ENCODE measurements around the gene FBXW4.

Gene FBXW4

GRCh38 chr10:101723176-101723575, 28.2 kb upstream of the FBXW4 start:
- Histone ChIP-seq H3K23ac (ENCODE audit: low read depth, low read length, poor library complexity) (no peak overlapping the region), H3K4me1 (ENCODE audit: control insufficient read depth in 2 of 2, insufficient read depth in 1 of 2, low read depth in 1 of 2, low read length in 2 of 2) (peaks cover 11 to 13% of the 10 kb centered on the region in 2 donors), H4K8ac (ENCODE audit: low read depth, low read length) (no peak overlapping the region), H3K27ac (replicated peaks; ENCODE audit: low read length) (no peak overlapping the region), H3K9me3 (replicated peaks in 1 of 2; ENCODE audit: control insufficient read depth in 2 of 2, insufficient read depth in 1 of 2, low read depth in 1 of 2, low read length in 2 of 2) (no peaks in the 10 kb centered on the region), H3K4me2 (ENCODE audit: insufficient read depth, low read length, poor library complexity, severe bottlenecking) (no peak overlapping the region), H2BK120ac (ENCODE audit: low read depth, low read length) (no peak overlapping the region), H3K14ac (ENCODE audit: low read length) (no peak overlapping the region), H3K9ac (ENCODE audit: low read depth, low read length, poor library complexity) (no peak overlapping the region), H3K36me3 (replicated peaks in 1 of 2; ENCODE audit: control insufficient read depth in 2 of 2, insufficient read depth in 2 of 2, low read length in 2 of 2) (no peaks in the 10 kb centered on the region), H2BK12ac (ENCODE audit: low read length) (no peak overlapping the region), H3K79me1 (ENCODE audit: low read depth, low read length) (no peaks in the 10 kb centered on the region), H3K18ac (ENCODE audit: low read length) (no peak overlapping the region), H2AK5ac (ENCODE audit: low read depth, low read length) (no peak overlapping the region), H3K4me3 (ENCODE audit: low read length in 2 of 2) (no peak overlapping the region), H2BK5ac (ENCODE audit: low read length) (no peak overlapping the region), H3K4ac (ENCODE audit: low read length) (no peak overlapping the region), H4K91ac (ENCODE audit: low read depth, low read length, poor library complexity) (no peak overlapping the region), H3K27me3 (ENCODE audit: control insufficient read depth in 3 of 3, insufficient read depth in 3 of 3, low read depth in 1 of 3, low read length in 3 of 3) (peaks cover 0 to 74% (median 0%) of the 10 kb centered on the region in 3 experiments), H2BK15ac (ENCODE audit: low read length) (no peak overlapping the region), H2AFZ (ENCODE audit: low read length) (no peak overlapping the region)
- no CpG with 5 or more reads among the region's 3 CpGs for WGBS, 2 donors (ENCODE audit: extremely low coverage in 2 of 2, insufficient read length in 2 of 2, insufficient replicate concordance in 1 of 2)
- no peak for DNase-seq (ENCODE audit: low spot score)

GRCh38 chr10:101721806-101722205, 26.8 kb upstream of the FBXW4 start:
- peaks cover 11 to 13% of the 10 kb centered on the region in 2 donors for H3K4me1 ChIP-seq (ENCODE audit: control insufficient read depth in 2 of 2, insufficient read depth in 1 of 2, low read depth in 1 of 2, low read length in 2 of 2)
- H2BK120ac ChIP-seq (ENCODE audit: low read depth, low read length) = no peak overlapping the region
- H3K27me3 ChIP-seq (ENCODE audit: control insufficient read depth in 3 of 3, insufficient read depth in 3 of 3, low read depth in 1 of 3, low read length in 3 of 3) = peaks cover 0 to 64% (median 0%) of the 10 kb centered on the region in 3 experiments
- H3K4me2 ChIP-seq (ENCODE audit: insufficient read depth, low read length, poor library complexity, severe bottlenecking) = no peak overlapping the region
- no peak overlapping the region for H2BK12ac ChIP-seq (ENCODE audit: low read length)
- H3K9me3 ChIP-seq (replicated peaks in 1 of 2; ENCODE audit: control insufficient read depth in 2 of 2, insufficient read depth in 1 of 2, low read depth in 1 of 2, low read length in 2 of 2) = no peaks in the 10 kb centered on the region
- no peak overlapping the region for H4K8ac ChIP-seq (ENCODE audit: low read depth, low read length)
- no peak for DNase-seq (ENCODE audit: low spot score)
- no peak overlapping the region for H2BK5ac ChIP-seq (ENCODE audit: low read length)
- H4K91ac ChIP-seq (ENCODE audit: low read depth, low read length, poor library complexity) = no peak overlapping the region
- H2BK15ac ChIP-seq (ENCODE audit: low read length) = no peak overlapping the region
- no CpG with 5 or more reads among the region's 2 CpGs for WGBS, 2 donors (ENCODE audit: extremely low coverage in 2 of 2, insufficient read length in 2 of 2, insufficient replicate concordance in 1 of 2)
- H3K4me3 ChIP-seq (ENCODE audit: low read length in 2 of 2) = no peak overlapping the region
- H3K36me3 ChIP-seq (replicated peaks in 1 of 2; ENCODE audit: control insufficient read depth in 2 of 2, insufficient read depth in 2 of 2, low read length in 2 of 2) = no peaks in the 10 kb centered on the region
- no peak overlapping the region for H3K4ac ChIP-seq (ENCODE audit: low read length)
- H3K23ac ChIP-seq (ENCODE audit: low read depth, low read length, poor library complexity) = no peak overlapping the region
- no peak overlapping the region for H3K27ac ChIP-seq (replicated peaks; ENCODE audit: low read length)
- no peak overlapping the region for H2AFZ ChIP-seq (ENCODE audit: low read length)
- no peak overlapping the region for H2AK5ac ChIP-seq (ENCODE audit: low read depth, low read length)
- H3K9ac ChIP-seq (ENCODE audit: low read depth, low read length, poor library complexity) = no peak overlapping the region
- H3K79me1 ChIP-seq (ENCODE audit: low read depth, low read length) = no peaks in the 10 kb centered on the region
- no peak overlapping the region for H3K18ac ChIP-seq (ENCODE audit: low read length)
- H3K14ac ChIP-seq (ENCODE audit: low read length) = no peak overlapping the region

- Histone ChIP-seq H3K9ac (ENCODE audit: low read depth, low read length, poor library complexity) (no peak overlapping the region), H3K14ac (ENCODE audit: low read length) (no peak overlapping the region), H3K27ac (replicated peaks; ENCODE audit: low read length) (no peak overlapping the region), H3K9me3 (replicated peaks in 1 of 2; ENCODE audit: control insufficient read depth in 2 of 2, insufficient read depth in 1 of 2, low read depth in 1 of 2, low read length in 2 of 2) (no peaks in the 10 kb centered on the region), H3K4ac (ENCODE audit: low read length) (no peak overlapping the region), H2AK5ac (ENCODE audit: low read depth, low read length) (no peak overlapping the region), H3K36me3 (replicated peaks in 1 of 2; ENCODE audit: control insufficient read depth in 2 of 2, insufficient read depth in 2 of 2, low read length in 2 of 2) (no peaks in the 10 kb centered on the region), H2BK12ac (ENCODE audit: low read length) (no peak overlapping the region), H2BK15ac (ENCODE audit: low read length) (no peak overlapping the region), H2BK5ac (ENCODE audit: low read length) (no peak overlapping the region), H3K23ac (ENCODE audit: low read depth, low read length, poor library complexity) (no peak overlapping the region), H3K4me3 (ENCODE audit: low read length in 2 of 2) (no peak overlapping the region), H3K18ac (ENCODE audit: low read length) (no peak overlapping the region), H2BK120ac (ENCODE audit: low read depth, low read length) (no peak overlapping the region), H3K4me1 (ENCODE audit: control insufficient read depth in 2 of 2, insufficient read depth in 1 of 2, low read depth in 1 of 2, low read length in 2 of 2) (peaks cover 8 to 9% of the 10 kb centered on the region in 2 donors), H2AFZ (ENCODE audit: low read length) (no peak overlapping the region), H4K91ac (ENCODE audit: low read depth, low read length, poor library complexity) (no peak overlapping the region), H3K4me2 (ENCODE audit: insufficient read depth, low read length, poor library complexity, severe bottlenecking) (no peak overlapping the region), H3K27me3 (ENCODE audit: control insufficient read depth in 3 of 3, insufficient read depth in 3 of 3, low read depth in 1 of 3, low read length in 3 of 3) (peaks cover 0 to 57% (median 0%) of the 10 kb centered on the region in 3 experiments), H3K79me1 (ENCODE audit: low read depth, low read length) (no peaks in the 10 kb centered on the region), H4K8ac (ENCODE audit: low read depth, low read length) (no peak overlapping the region)
- DNase-seq (ENCODE audit: low spot score) = no peak
- 100% methylated on average over 1 of the region's 6 CpGs; no CpG with 5 or more reads in 1 of the 2 donors for WGBS, 2 donors (ENCODE audit: extremely low coverage in 2 of 2, insufficient read length in 2 of 2, insufficient replicate concordance in 1 of 2)
These were observed 25.7 kb upstream of the FBXW4 start for GRCh38 chr10:101720606-101721230.

- no peaks in the 10 kb centered on the region for H3K9me3 ChIP-seq (replicated peaks in 1 of 2; ENCODE audit: control insufficient read depth in 2 of 2, insufficient read depth in 1 of 2, low read depth in 1 of 2, low read length in 2 of 2)
- DNase-seq (ENCODE audit: low spot score) = no peak
- no CpG with 5 or more reads among the region's 3 CpGs for WGBS, 2 donors (ENCODE audit: extremely low coverage in 2 of 2, insufficient read length in 2 of 2, insufficient replicate concordance in 1 of 2)
- no peaks in the 10 kb centered on the region for H3K79me1 ChIP-seq (ENCODE audit: low read depth, low read length)
- no peak overlapping the region for H2BK5ac ChIP-seq (ENCODE audit: low read length)
- H3K4me2 ChIP-seq (ENCODE audit: insufficient read depth, low read length, poor library complexity, severe bottlenecking) = no peak overlapping the region
- no peak overlapping the region for H2AK5ac ChIP-seq (ENCODE audit: low read depth, low read length)
- no peak overlapping the region for H3K14ac ChIP-seq (ENCODE audit: low read length)
- H3K36me3 ChIP-seq (replicated peaks in 1 of 2; ENCODE audit: control insufficient read depth in 2 of 2, insufficient read depth in 2 of 2, low read length in 2 of 2) = no peaks in the 10 kb centered on the region
- no peak overlapping the region for H3K4me3 ChIP-seq (ENCODE audit: low read length in 2 of 2)
- no peak overlapping the region for H3K18ac ChIP-seq (ENCODE audit: low read length)
- H3K27me3 ChIP-seq (ENCODE audit: control insufficient read depth in 3 of 3, insufficient read depth in 3 of 3, low read depth in 1 of 3, low read length in 3 of 3) = peaks cover 0 to 51% (median 0%) of the 10 kb centered on the region in 3 experiments
- H4K8ac ChIP-seq (ENCODE audit: low read depth, low read length) = no peak overlapping the region
- no peaks in the 10 kb centered on the region for H3K4me1 ChIP-seq (ENCODE audit: control insufficient read depth in 2 of 2, insufficient read depth in 1 of 2, low read depth in 1 of 2, low read length in 2 of 2)
- H2BK12ac ChIP-seq (ENCODE audit: low read length) = no peak overlapping the region
- no peak overlapping the region for H3K27ac ChIP-seq (replicated peaks; ENCODE audit: low read length)
- H3K9ac ChIP-seq (ENCODE audit: low read depth, low read length, poor library complexity) = no peak overlapping the region
- H2BK15ac ChIP-seq (ENCODE audit: low read length) = no peak overlapping the region
- H2BK120ac ChIP-seq (ENCODE audit: low read depth, low read length) = no peak overlapping the region
- H3K23ac ChIP-seq (ENCODE audit: low read depth, low read length, poor library complexity) = no peak overlapping the region
- H3K4ac ChIP-seq (ENCODE audit: low read length) = no peak overlapping the region
- no peak overlapping the region for H2AFZ ChIP-seq (ENCODE audit: low read length)
- H4K91ac ChIP-seq (ENCODE audit: low read depth, low read length, poor library complexity) = no peak overlapping the region
These were observed 23.8 kb upstream of the FBXW4 start for GRCh38 chr10:101718690-101719275.

Measured in neuronal stem cell (in vitro differentiated cells).